ENCODE measurements around the gene GFOD2.

DNA sequence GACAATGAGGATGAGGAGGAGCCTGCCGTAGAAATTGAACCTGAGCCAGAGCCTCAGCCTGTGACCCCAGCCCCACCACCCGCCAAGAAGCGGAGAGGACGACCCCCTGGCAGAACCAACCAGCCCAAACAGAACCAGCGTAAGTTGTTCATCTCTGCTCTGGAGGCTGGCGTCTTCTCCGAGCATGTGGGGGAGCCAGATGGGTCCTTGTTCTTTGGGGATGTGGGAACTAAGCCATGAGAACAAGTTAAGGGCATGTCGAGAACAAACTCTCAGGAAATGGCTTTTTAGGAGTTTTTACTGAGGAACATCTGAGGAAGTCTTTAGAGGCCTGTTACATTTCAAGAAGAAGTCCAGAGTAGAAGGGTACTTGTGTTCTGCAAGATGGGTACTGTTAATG, 82.4 kb downstream of the GFOD2 start:
- TF ChIP-seq EZH2phosphoT487 (IDR thresholded peaks at IDR 0.05; ENCODE audit: unreplicated experiment): no peak
- TF ChIP-seq, protein P1, sequence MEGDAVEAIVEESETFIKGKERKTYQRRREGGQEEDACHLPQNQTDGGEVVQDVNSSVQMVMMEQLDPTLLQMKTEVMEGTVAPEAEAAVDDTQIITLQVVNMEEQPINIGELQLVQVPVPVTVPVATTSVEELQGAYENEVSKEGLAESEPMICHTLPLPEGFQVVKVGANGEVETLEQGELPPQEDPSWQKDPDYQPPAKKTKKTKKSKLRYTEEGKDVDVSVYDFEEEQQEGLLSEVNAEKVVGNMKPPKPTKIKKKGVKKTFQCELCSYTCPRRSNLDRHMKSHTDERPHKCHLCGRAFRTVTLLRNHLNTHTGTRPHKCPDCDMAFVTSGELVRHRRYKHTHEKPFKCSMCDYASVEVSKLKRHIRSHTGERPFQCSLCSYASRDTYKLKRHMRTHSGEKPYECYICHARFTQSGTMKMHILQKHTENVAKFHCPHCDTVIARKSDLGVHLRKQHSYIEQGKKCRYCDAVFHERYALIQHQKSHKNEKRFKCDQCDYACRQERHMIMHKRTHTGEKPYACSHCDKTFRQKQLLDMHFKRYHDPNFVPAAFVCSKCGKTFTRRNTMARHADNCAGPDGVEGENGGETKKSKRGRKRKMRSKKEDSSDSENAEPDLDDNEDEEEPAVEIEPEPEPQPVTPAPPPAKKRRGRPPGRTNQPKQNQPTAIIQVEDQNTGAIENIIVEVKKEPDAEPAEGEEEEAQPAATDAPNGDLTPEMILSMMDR (conservative IDR thresholded peaks at IDR 0.05; ENCODE audit: low read depth in 2 of 2): no peak
- no peak for TF ChIP-seq EZH2 (IDR thresholded peaks at IDR 0.05; ENCODE audit: low read depth, unreplicated experiment)
- TF ChIP-seq POLR2AphosphoS5 (IDR thresholded peaks at IDR 0.05; ENCODE audit: low read depth): no peak
- no peak for TF ChIP-seq ZNF114 (CRISPR knock-in tag; IDR thresholded peaks at IDR 0.05)
- TF ChIP-seq, protein P2, sequence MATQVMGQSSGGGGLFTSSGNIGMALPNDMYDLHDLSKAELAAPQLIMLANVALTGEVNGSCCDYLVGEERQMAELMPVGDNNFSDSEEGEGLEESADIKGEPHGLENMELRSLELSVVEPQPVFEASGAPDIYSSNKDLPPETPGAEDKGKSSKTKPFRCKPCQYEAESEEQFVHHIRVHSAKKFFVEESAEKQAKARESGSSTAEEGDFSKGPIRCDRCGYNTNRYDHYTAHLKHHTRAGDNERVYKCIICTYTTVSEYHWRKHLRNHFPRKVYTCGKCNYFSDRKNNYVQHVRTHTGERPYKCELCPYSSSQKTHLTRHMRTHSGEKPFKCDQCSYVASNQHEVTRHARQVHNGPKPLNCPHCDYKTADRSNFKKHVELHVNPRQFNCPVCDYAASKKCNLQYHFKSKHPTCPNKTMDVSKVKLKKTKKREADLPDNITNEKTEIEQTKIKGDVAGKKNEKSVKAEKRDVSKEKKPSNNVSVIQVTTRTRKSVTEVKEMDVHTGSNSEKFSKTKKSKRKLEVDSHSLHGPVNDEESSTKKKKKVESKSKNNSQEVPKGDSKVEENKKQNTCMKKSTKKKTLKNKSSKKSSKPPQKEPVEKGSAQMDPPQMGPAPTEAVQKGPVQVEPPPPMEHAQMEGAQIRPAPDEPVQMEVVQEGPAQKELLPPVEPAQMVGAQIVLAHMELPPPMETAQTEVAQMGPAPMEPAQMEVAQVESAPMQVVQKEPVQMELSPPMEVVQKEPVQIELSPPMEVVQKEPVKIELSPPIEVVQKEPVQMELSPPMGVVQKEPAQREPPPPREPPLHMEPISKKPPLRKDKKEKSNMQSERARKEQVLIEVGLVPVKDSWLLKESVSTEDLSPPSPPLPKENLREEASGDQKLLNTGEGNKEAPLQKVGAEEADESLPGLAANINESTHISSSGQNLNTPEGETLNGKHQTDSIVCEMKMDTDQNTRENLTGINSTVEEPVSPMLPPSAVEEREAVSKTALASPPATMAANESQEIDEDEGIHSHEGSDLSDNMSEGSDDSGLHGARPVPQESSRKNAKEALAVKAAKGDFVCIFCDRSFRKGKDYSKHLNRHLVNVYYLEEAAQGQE (IDR thresholded peaks at IDR 0.05; ENCODE audit: unreplicated experiment): no peak
- TF ChIP-seq, protein P3, sequence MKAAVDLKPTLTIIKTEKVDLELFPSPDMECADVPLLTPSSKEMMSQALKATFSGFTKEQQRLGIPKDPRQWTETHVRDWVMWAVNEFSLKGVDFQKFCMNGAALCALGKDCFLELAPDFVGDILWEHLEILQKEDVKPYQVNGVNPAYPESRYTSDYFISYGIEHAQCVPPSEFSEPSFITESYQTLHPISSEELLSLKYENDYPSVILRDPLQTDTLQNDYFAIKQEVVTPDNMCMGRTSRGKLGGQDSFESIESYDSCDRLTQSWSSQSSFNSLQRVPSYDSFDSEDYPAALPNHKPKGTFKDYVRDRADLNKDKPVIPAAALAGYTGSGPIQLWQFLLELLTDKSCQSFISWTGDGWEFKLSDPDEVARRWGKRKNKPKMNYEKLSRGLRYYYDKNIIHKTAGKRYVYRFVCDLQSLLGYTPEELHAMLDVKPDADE (IDR thresholded peaks at IDR 0.05): no peak
- TF ChIP-seq ZNF331 (CRISPR knock-in tag; IDR thresholded peaks at IDR 0.05; ENCODE audit: low read depth): no peak
- no peak for TF ChIP-seq STAT1 (IDR thresholded peaks at IDR 0.05; ENCODE audit: unreplicated experiment)
- no peak for TF ChIP-seq NANOG (IDR thresholded peaks at IDR 0.05; ENCODE audit: borderline replicate concordance)

All from GM23338 (cell line).